Right lobe of liver (tissue), 4 donors: ENCODE data around the gene CNPY4.

ENCODE experiments used
- POLR2A ChIP-seq: fragments of 450-650 bp; IDR thresholded peaks from one replicate; pipeline ENCODE4 v1.6.1; 2017; ENCODE audit warnings: antibody characterized with exemption, mild to moderate bottlenecking
- TF ChIP-seq, protein P1 (sequence below), 4 donors: fragments of 200-600 bp in 3 of 4; fragments of 450-650 bp in 1 of 4; IDR thresholded peaks; one replicate each; pipeline versions ENCODE4 v1.5.1 to v1.8.0; 2016 to 2022; ENCODE audit warnings: antibody characterized with exemption in 4 of 4, mild to moderate bottlenecking in 2 of 4
- donor health status: DM: no; HTN: no; CAD: no.
- donor health status: DM: no; HTN: no; CAD: no.
- donor health status: DM: no; HTN: yes; CAD: no.

DNA sequence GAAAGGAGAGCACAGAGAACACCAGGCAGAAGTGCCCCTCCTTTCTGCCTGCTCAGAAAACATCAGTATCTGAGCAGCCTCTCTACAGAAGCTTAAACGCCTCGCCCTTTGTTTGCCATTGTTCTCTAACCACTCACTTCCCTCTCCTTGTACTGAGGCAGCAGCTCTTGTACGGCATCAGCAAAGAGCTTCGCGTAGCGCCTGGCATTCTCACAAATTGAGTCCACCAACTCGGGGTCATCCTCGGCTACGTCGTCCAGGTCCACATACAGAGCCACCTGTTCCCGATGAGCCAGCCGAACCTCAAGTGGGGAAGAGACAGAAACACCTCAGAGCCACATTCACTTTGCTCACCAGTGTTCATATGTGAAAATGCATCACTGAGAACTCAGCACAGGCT lies 20.0 kb upstream of the CNPY4 start:
- TF ChIP-seq, protein P1, sequence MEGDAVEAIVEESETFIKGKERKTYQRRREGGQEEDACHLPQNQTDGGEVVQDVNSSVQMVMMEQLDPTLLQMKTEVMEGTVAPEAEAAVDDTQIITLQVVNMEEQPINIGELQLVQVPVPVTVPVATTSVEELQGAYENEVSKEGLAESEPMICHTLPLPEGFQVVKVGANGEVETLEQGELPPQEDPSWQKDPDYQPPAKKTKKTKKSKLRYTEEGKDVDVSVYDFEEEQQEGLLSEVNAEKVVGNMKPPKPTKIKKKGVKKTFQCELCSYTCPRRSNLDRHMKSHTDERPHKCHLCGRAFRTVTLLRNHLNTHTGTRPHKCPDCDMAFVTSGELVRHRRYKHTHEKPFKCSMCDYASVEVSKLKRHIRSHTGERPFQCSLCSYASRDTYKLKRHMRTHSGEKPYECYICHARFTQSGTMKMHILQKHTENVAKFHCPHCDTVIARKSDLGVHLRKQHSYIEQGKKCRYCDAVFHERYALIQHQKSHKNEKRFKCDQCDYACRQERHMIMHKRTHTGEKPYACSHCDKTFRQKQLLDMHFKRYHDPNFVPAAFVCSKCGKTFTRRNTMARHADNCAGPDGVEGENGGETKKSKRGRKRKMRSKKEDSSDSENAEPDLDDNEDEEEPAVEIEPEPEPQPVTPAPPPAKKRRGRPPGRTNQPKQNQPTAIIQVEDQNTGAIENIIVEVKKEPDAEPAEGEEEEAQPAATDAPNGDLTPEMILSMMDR (IDR thresholded peaks at IDR 0.05): no peak
- TF ChIP-seq POLR2A: no peak
